NCI-H460 (cell line): Measurements from ENCODE around the gene STARD10. TPM values are rescaled to one million over a fixed set of nuclear protein-coding genes. Genes with fewer than 3 reads are reported as not detected.

Experiments used
- DNase-seq: peaks from one replicate; pipeline ENCODE4 v3.0.0-alpha.2; 2016; ENCODE audit warnings: low read depth; ENCODE audit errors: extremely low read depth
- total RNA-seq: library from RNA; depleted of rRNA; stranded (reverse); fragments of >200 nt; shearing (Covaris generic); gene quantifications from 2 replicates; pipeline ENCODE4 v1.2.3, GENCODE V29; 2014

Gene STARD10
- total RNA-seq, 1 experiment from 2014 or later = 4.3 TPM

DNA sequence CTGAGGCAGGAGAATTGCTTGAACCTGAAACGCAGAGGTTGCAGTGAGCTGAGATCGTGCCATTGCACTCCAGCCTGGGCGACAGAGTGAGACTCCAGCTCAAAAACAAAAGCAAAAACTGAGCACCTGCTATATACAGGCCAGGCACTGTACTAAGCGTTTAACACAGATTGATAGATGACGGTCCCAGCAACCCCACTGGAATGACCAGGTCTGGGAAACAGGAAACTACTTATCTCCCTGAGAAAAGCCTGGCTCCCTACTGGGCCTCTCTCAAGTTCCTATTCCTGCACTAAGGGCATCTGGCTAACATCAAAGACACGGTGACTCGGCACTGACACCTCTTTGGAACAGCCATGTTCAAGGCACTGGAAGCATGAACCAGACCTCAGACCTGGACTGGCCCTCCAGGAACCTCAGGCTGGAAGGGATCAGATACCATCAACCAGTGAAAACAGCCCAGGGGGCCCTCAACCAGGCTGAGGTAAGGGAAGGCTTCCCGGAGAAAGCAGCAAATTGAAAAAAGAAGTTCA lies 58.3 kb downstream of the STARD10 start:
- DNase-seq = no peak

DNA sequence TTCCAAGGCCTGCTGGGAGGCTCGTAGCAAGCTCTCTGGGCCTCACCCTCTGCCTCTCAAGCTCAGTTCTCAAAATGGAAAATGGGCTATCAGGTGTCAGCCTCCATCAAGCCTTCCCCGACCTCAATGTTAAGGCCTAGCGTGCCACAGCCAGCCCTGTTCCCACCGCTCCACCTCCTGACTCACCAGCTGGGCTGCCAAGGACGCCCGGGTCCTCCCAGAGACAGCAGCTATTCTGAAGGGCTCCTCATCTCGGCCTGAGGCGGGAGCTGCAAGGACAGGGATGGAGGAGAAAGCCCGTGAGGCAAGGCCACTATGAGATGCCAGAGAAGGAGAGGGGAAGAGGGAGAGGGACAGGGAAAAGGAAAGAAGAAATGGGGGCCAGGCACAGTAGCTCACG lies 61.5 kb downstream of the STARD10 start:
- no peak for DNase-seq

DNA sequence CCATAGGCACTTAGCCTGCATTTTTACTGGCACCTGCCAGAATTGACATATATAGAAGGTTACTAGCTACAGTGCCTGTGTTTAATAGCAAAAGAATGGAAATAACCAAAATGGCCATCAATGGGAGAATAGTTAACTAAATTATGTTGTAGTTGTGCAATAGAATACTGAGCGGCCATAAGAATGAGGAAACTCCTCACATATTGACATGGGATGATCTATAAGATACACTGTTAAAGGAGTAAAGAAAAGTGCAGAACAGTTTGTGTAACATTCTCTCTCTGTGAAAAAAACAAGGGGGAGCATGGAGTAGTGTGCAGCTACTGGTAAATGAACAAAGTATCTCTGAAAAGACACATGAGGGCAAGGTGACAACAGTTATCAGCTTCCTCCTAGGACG lies 63.1 kb downstream of the STARD10 start:
- DNase-seq = no peak

DNA sequence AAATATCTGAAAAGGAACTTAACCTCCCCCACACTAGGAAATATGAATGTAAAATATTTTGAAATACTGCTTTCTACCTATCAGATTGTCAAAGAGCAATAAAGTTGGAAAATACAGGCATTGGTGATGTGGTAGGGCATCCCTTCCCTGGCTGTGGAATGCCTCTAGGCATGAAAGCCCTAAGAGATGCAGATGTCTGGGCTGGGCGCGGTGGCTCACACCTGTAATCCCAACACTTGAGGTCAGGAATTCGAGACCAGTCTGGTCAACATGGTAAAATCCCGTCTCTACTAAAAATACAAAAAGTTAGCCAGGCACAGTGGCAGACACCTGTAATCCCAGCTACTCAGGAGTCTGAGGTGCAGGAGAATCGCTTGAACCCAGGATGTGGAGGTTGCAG lies 63.6 kb downstream of the STARD10 start:
- DNase-seq = no peak

DNA sequence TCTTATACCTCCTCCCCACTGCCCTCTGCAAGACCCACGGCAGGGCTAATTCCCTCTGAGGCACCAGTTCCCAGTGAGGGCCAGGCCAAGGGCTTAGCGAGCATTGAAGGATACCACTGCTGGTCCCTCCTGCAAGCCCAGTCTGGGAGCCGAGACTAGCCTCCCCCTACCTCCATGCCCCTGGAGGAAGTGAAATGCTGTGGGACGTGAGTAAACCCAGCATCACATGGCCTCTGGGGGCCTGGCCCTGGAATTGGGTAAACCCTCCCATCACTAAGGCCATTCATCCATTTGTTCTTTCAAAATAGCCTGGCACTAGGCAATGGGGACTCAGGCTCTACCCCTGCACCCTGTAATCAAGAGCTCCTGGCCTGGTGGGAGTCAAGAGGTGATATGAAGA lies 66.3 kb downstream of the STARD10 start:
- DNase-seq = no peak

DNA sequence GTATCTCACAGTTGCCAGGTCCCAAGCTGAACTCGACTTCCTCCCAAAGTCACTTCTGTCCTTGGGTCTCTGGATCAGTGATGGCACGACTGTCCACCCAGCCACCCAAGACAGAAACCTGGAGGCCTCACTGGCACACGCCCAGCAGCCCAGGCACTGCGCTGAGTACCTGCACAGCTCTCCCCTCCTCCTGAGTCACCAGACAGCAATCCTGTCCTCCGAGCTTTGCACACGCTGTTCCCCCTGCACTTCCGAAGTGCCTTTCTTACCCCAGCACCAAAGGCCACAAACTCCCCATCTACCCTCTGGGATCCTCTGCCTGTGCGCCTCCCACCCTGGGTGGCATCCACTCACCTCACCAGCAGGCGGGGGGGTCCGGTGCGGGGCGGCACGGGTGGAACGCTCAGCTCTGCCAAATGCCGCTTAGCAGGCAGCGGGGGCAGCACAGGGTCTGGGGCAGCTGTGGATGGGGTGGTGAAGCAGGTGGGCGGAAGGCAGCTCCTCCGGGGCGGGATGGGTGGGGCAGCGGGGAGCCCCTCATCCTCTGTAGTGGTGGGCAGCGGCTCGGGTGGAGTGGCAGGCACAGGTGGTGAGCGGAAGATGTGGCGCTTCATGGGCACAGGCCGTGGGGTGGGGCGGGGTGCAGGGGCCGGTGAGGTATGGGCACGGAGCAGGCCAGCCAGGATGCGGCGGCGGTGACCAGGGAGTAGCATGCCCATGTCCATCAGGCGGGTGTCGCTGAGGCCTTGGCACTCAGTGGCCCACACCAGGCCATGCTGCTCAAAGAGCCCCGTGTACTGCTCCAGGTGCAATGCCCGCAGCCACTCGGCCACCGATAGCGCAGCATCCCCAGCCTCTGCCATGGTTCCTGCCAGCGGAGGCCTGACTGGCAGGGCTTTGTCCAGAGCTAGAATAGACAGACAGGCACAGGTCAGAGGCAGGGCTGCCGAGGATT lies 67.3 kb downstream of the STARD10 start:
- no peak for DNase-seq

DNA sequence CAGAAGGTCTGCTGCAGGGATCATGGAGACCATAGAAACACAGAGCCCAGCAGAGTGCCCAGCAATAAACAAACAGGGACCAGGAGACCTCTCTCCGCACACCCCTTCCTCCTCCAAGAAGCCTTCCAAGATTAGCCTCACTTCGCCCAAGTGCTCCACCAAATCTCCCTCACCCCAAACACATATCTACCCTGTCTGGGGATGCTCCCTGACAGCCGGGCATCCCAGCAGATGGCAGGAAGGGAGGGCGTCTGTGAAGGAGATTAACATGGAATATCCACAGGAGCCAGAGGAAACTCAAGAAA lies 68.2 kb downstream of the STARD10 start:
- no peak for DNase-seq

DNA sequence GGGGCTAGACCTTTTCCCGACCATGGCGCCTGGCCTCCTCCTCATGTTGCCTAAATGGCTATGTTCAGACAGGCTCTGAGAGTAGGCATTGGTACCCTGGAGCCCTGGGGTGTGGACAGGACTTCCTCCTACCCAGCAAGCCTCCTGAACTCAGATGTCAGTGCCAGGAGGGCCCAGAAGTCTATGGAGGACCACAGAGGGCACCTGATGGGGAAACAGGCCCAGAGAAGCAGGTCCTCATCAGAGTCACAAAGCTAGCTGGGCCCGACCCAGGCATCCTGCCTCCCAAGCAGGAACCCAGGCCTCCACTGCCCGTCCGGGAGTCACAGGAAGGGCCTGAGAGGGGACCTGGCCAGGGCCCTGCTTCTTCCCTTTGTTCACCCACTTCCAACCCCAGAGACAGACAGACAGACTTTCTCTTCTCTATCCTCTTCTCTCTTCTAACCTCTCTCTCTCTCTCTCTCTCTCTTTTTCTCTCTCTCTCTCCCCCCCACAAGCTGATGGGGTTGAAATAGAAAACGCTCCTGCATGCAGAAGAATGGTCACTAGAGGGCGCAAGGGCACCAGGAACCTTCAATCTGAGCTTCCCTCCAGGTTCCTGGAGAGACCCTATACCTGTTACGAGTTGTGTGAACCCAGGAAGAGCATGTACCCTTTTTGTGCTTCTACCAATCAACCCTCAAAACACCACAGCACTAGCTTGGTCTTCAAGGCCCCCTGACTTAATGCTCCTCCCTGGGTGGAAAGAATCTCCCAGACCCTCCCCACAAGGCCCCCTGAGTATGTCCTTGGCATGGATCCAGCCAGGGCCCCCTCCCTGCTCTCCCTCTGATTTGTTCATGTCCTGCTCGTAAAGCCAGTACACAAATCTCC lies 68.8 kb downstream of the STARD10 start:
- peak; percentile 68 for DNase-seq

DNA sequence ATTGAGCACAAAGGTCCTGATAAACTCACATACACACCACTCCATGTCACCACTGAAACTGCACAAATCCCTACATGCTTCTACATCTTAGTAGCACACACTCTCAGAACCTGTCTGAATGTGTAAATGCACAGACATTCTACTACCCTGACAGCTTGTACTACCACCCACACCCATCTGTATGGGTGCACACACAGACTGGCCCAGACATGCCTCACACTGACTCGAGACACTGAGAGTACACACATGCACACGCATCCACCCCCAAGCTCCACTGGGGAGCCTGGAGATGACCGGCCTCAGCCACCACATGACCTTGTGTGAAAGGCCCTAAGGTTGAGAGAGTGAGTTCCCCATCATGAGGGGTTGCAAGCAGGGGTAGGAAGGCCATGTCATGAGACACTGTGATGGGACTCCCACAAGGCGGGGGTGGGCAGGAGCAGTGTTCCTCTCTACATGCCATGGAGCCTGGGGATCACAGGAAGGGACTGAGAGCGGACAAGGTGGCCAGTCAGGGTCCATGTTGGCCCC lies 69.8 kb downstream of the STARD10 start:
- no peak for DNase-seq

DNA sequence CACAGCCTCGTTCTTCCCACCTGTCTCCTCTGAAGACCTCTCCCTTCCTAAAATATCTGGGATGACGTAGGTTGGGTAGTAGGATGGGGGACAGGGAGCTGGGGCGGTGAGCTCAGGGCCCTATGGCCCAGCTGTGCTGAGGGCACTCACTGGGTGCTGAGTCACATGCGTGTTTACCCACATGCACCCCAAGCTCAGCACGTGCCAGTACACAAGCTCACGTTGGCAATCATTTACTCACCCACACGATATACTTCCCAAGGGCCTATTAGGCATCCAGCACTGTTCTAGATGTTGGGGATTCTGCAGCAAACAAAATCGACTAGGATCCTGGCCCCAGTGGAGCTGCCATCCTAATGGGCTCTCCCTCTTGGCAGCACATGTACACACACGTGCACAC lies 70.3 kb downstream of the STARD10 start:
- DNase-seq = no peak

DNA sequence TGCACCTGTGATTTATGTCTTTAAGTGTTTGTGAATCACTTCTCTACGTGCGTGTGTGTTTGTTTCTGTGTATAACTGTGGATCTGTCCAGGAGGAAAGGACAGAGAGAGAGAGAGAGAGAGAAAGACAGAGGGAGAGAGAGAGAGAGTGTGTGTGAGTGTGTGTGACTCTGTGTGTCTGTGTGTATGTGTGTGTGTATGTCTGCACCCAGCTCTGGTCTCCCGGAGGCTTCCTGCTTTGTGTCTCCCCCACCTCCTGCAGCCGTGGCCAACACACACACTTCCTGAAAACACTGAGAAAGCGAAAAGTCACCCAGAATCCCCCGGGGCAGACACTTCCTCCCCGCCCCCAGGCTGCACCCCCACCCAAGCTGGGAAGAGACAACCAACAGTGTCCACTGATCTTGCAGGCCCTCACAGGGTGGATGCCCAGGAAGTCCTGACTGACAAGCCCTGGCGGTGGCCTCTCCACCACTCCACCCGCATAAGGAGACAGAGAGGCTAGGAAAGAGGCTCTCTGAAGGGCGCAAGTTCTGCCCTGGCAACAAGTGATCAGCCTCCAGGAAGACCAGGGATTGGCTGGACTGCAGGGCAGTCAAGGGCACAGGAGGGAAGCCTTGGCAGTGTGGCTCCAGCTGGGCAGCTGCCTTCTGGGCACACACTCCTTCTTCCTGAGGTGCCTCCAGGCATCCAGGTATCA lies 71.6 kb downstream of the STARD10 start:
- DNase-seq = peak; percentile 80

DNA sequence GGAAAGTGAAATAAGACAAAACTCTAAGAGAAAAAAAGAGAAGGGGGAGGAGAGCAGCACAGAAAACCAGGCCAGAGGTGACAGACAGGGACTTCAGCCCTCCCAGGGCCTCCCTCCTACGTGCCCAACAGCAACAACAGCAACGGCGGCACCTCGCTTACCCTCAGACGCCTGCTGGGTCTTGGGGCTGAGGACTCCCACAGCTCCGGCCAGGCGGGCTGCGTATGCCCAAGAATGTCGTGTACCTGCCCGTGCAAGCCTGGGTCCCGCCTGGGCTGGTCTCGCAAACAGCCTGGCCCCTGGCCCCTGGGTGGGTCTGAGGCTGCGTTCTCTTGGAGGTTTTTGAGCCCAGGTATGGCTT lies 72.2 kb downstream of the STARD10 start:
- DNase-seq = no peak

DNA sequence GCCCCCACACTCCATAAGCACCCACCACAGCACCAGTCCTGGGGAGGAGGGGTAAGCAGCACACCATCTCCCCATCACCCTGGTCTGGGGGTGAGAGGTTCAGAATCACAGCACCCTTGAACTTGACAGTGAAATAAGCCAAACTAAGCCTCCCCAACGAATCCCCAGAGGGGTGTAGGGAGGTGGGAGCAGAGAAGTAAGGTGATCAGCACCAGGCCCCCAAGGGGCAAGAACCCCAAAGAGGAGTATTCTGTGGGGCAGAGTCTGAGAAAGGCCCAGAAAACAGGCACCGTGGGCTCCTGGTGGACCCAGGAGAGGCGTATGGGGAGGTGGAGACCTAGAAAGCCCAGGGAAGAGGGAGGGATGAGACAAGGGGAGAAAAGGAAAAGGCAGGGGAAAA lies 72.6 kb downstream of the STARD10 start:
- DNase-seq = no peak

DNA sequence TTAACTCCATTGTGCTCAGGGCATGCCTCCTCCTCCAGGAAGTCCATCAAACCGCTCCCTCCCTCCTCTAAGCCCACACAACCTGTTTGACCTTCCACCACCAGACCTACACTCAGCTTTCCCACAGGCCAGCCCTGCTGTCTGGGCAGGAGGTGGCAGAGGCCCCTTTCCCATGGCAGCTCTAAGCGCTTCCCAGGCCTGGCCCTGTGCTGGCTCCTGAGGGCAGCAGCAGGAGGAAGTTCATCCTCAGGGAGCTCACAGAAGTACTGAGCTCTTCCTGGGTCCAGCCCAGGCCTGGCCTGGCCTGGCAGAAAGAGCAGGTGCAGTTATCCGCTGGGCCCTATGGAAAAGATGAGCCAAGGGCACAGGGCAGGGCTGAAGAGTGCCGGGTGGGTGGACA lies 73.1 kb downstream of the STARD10 start:
- no peak for DNase-seq

DNA sequence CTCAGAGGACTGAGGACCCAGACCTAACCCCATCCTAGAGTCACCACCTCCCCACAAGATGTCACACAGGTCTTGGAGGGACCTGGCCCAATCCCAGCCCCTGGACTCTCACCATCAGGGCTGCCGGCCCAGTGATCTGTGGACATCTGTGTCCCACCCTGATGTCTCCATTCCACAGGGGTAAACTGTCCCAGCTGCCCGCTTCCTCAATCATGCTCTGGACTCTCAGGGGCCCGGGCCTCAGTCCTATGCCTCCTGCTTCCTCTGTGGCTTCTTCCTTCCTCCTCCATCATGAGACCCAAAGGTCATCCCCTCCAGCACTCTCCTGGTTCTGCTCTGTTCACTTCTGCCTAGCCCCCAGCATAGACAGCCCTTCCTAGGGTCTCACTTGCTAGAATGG lies 73.8 kb downstream of the STARD10 start:
- no peak for DNase-seq

DNA sequence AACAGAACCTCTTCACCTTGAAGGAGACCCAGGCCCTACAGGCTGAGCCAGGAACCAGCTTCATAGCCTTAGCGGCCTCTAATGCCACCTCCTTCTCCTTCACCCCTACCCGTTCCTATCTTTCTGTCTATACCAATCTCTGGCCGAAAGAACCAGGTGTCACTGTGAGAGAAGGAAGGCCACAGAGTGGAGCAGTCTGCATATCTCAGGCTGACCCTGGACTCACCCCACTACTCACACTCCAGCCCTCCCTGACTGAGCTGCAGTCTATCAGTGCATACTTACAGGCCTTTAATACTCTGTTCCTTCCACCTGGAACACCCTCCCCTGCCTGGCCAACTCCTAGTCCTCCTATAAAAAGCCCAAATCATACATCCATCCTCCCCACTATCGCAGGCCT lies 74.3 kb downstream of the STARD10 start:
- DNase-seq = no peak

DNA sequence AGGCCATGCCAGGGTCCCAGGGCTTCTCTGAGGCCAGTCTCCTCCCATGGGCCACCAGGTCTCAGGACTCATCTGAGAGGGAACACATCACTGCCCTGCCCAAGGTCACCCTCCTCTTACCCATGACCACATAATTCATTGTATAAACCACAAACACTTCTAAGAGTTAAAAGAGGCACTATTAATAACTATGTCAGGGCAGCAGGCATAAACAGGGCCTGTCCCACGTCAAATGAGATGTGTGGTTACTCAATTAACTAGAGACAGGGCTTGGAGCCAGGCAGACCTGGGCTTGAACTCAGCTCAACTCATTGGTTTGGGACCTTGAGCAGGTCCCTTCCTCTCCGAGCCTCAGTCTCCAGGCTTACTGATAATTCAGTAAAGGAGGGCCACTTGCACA lies 74.7 kb downstream of the STARD10 start:
- no peak for DNase-seq

DNA sequence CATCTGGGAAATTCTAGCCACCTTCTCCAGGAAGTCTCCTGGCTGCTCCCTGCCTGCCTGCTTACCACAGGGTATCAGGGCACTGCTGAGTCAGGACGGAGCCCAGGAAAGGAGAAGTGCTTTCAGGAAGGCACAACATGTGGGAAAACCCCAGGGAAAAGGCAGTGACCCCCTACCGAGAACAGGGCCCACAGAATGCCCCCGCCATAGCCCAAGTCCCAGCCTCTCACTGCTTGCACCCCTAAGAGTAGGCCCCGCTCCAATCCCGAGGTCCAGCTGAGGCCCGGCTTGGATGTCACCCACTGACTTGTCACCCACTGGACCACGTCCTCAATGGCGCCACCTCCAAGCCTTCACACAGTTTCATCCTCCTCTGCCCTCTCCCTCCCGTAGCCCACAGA lies 75.7 kb downstream of the STARD10 start:
- no peak for DNase-seq

DNA sequence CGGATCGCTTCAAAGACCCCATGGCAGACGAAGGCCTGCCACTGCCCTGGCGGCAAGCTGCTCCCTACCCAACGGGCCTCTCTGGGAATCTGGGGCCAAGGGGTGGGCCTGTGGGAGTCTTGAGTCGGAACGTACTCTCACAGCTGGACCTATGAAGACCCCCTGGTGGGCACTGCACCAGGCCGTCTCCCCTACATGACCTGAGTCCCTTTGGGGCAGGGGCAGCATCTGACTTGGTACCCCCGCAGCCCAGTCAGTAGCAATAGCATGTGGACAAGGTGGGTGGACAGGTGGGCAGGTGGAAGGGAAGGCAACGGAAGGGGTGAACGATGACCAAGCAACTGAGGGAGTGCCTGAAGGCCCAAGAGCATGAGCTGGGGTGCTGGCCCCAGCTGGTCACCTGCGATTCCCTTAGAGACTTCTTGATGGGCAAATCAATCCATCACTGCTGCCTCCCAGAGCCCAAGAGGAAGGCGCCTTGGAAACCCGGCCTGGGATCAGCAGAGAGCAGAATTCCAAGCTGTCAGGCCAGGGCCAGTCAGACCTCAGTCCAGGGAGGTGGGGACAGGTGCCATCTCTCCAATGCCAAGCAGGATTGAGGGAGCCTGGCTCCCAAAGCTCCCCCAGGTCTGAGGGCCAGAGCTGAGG lies 76.9 kb downstream of the STARD10 start:
- no peak for DNase-seq

DNA sequence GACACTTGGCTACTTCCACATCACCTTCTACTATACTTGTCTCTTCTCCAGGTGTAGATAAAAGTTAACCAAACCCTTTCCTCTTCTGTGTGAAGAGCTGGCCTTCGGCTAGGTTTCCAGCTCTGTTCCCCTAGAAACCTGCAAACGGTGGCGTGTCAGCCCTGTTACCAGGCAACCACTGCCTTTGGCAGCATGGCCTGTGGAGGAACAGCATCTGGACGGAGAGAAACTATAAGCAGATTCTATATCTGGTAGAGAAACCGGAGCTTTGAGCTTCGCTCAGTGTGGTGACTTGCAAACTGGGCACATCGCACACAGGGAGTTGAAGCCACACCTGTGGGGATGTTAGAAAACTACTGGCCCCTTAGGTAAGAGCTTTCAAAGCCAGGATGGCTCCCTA lies 77.6 kb downstream of the STARD10 start:
- no peak for DNase-seq
